ENCODE results near the gene VIM.

VIM gene

GRCh38 chr10:17209881-17210280 is 18.2 kb upstream of the VIM start:
- DNase-seq (ENCODE audit: low read depth in 2 of 2) = no peak

DNA sequence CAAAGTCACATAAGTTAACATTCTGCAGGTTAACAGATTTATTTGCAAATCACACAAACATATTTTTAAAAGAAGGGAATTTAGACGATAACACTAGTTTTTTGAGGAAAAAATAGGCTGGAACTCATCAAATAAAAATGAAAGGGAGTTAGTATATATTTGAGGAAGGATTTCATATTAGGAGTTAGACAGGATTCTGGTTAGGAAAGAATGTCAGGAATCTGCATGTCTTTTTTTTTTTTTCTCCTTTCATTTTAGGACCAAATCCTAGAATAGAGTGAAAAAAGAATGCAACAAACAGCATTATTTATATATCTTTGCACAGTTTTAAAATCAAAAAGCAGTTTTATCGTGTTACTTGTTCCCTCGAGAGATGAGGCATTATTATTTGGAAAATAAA is 17.7 kb upstream of the VIM start:
- DNase-seq (ENCODE audit: low read depth in 2 of 2) = no peak

- no peak for DNase-seq (ENCODE audit: low read depth in 2 of 2)
These were observed 15.2 kb upstream of the VIM start for GRCh38 chr10:17212802-17213221.

DNA sequence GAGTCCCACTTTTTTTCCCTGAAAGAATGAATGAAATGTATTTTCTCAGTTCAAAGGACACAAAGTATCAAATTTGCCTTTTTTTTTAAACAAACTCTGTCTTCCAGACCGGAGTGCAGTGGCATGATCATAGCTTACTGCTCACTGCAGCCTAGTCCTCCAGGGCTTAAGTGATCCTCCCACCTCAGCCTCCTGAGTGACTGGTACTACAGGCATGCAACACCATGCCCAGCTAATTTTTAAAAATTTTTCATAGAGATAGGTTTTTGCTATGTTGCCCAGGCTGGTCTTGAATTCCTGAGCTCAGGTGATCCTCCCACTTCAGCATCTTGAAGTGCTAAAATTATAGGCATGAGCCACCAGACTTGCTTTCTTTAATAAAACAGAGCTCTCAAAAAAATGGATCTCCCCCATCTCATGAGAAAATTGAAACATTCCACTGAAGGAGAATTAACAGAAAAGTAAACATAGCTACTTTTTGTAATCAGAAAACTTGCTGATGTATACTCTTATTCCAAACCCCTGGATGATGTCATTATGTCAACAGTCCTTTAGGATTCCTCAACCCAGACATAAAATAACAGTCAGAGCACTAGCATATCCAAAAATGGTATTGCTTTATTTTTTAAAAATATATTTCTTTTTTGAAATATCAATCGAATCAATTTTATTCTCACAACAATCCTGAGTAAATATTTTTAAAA is 14.2 kb upstream of the VIM start:
- DNase-seq (ENCODE audit: low read depth in 2 of 2) = no peak

DNA sequence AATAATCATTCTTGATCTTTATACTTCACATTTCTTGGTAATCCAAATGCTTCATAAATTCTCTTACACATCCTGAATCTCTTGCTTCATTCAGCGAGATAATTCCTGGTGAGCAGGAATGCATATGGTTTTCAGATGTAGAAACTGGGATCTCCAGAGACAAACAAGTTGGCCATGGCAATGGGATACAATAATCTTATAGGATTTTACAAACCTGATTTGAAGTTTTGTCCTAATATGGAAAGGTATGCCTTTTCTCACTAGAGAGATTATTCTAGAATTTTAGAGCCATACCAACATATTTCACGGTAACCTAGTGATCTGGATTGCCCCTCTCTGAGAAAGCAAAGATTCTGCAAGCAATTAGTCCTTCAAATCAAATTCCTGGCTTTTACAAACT is 13.5 kb upstream of the VIM start:
- DNase-seq (ENCODE audit: low read depth in 2 of 2) = no peak

- DNase-seq (ENCODE audit: low read depth in 2 of 2) = no peak
These were observed 12.9 kb upstream of the VIM start for GRCh38 chr10:17214971-17215781.

DNA sequence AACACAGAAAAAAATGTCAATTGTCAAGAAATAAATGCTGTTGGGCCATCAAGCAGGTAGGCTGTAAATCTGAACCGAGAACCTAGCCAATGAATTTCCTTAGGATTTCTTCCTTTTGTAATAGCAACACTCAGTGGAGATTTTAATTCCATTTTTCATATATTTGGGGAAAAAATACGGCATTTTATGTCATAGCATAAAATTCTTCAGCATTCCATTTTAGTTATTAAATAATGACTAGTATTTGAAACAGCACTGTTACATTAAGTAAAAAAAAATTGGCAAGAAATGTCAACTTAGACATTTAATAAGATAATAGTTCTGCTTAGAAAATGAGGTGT is 12.3 kb upstream of the VIM start:
- no peak for DNase-seq (ENCODE audit: low read depth in 2 of 2)

DNA sequence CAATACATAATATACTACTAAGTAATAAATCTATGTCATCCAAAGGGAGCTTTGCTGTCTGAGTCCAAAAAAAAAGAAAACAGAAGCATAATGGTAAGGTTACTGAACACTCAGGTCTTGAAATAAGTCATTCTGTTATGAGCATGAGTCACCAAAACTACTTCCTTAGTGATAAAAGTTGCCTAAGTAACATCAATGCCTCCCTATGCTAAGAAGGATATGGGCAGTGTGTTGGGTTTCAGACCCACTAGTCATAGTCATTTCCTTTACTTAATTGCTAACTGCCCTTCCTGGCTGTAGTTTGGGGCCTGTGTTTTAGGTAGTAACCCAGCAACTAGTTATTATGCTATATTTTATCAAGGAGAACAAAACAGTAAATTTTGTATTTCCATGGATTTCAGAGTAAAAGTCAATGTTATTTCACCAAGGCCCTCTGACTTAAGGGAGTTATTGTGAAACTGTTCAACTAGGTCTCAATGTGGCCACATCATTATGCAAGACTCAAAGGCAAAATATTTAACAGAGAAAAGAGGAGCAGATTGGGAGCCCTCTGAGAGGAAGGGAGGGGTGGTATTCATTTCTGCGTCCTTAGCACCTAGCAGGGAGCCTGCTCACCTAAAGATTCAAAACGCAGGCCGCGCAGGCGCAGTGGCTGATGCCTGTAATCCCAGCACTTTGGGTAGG is 11.7 kb upstream of the VIM start:
- no peak for DNase-seq (ENCODE audit: low read depth in 2 of 2)

GRCh38 chr10:17216901-17217395 is 11.1 kb upstream of the VIM start:
- no peak for DNase-seq (ENCODE audit: low read depth in 2 of 2)

- no peak for DNase-seq (ENCODE audit: low read depth in 2 of 2)
These were observed 10.3 kb upstream of the VIM start for GRCh38 chr10:17217631-17218232.

DNA sequence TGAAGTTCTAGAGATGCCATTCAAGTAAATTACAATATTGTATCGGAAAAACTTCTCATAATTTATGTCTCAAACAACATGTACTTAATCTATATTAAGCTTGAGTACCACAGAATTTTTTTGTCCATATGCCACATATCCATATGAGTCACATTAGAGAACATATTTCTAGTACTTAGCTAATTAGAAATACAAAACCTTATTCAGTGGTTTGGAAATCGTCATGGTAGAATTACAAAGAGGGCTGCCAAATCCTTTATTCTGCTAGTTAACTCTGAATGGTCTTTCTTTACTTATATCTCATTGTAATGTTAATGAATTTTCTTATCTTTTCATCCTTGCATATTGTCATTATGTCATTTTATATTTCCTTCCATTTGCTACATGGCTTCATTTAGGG is 9.0 kb upstream of the VIM start:
- DNase-seq (ENCODE audit: low read depth in 2 of 2) = no peak

DNA sequence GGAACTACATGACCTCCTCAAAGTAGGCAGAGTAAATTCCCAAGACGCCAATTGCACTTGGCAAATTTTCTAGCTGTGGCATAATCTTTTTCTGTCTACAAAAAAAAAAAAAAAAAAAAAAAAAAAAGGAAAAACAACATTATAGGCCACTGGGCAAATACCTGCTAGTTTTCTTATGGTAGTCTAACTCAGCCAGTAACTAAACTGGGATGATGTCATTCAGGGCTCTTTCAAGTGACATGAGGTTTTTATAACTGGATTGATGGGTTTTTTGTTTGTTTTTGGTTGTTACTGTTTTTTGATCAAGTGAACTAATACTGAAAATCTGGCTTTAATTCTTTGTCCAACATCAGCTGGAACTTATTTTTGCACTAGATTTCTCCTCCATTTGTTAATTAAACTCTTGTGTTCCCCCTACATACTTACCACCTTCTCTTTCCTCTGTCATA is 7.4 kb upstream of the VIM start:
- no peak for DNase-seq (ENCODE audit: low read depth in 2 of 2)

DNA sequence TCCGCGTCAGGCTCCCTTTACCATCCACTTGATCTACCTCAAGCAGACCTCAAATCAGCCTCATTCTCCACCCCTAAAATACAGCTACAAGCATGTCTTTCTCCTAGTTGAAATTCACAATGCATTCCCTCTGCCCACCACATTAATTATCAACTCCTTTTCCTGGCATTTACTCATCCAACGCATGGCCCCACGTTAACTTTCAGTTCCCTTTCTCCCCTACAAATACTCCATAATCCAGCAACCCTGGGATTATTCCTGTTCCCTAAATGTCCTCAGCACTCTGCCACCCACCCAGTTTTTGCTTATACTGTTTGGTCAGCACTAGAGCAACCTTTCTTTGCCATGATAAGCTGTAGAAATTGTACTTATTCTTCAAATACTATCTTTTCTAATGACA is 5.7 kb upstream of the VIM start:
- DNase-seq (ENCODE audit: low read depth in 2 of 2) = no peak

GRCh38 chr10:17225808-17226207 is 2.2 kb upstream of the VIM start:
- no peak for DNase-seq (ENCODE audit: low read depth in 2 of 2)

DNA sequence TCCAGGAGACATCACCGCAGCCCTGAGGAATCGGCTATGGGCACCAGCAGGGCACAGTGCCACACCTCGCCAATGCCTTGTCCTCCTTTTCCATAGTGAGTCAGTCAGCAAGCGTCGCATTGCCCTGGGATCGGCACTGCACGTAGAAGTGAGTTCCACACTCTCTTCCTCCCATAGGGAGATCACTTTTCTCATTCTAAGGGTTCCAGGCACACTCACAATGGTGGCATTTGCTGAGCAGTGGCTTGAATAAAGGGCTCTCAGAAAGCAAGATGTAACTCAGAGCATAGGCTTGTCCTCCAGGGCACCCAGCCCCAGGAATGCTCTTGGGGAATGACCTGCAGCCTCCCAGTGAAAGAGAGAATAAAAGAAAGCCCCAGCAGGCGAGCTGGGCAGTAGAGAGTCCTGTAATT is 1.1 kb upstream of the VIM start:
- DNase-seq (ENCODE audit: low read depth in 2 of 2) = no peak

GRCh38 chr10:17227367-17228090 is 512 bp upstream of the VIM start:
- DNase-seq (ENCODE audit: low read depth in 2 of 2) = no peak

DNA sequence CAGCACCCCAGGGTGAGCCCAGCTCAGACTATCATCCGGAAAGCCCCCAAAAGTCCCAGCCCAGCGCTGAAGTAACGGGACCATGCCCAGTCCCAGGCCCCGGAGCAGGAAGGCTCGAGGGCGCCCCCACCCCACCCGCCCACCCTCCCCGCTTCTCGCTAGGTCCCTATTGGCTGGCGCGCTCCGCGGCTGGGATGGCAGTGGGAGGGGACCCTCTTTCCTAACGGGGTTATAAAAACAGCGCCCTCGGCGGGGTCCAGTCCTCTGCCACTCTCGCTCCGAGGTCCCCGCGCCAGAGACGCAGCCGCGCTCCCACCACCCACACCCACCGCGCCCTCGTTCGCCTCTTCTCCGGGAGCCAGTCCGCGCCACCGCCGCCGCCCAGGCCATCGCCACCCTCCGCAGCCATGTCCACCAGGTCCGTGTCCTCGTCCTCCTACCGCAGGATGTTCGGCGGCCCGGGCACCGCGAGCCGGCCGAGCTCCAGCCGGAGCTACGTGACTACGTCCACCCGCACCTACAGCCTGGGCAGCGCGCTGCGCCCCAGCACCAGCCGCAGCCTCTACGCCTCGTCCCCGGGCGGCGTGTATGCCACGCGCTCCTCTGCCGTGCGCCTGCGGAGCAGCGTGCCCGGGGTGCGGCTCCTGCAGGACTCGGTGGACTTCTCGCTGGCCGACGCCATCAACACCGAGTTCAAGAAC is 1.1 kb downstream of the VIM start:
- DNase-seq (ENCODE audit: low read depth in 2 of 2) = peak; percentile 48 to 63

DNA sequence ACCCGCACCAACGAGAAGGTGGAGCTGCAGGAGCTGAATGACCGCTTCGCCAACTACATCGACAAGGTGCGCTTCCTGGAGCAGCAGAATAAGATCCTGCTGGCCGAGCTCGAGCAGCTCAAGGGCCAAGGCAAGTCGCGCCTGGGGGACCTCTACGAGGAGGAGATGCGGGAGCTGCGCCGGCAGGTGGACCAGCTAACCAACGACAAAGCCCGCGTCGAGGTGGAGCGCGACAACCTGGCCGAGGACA is 1.6 kb downstream of the VIM start:
- DNase-seq (ENCODE audit: low read depth in 2 of 2) = no peak

DNA sequence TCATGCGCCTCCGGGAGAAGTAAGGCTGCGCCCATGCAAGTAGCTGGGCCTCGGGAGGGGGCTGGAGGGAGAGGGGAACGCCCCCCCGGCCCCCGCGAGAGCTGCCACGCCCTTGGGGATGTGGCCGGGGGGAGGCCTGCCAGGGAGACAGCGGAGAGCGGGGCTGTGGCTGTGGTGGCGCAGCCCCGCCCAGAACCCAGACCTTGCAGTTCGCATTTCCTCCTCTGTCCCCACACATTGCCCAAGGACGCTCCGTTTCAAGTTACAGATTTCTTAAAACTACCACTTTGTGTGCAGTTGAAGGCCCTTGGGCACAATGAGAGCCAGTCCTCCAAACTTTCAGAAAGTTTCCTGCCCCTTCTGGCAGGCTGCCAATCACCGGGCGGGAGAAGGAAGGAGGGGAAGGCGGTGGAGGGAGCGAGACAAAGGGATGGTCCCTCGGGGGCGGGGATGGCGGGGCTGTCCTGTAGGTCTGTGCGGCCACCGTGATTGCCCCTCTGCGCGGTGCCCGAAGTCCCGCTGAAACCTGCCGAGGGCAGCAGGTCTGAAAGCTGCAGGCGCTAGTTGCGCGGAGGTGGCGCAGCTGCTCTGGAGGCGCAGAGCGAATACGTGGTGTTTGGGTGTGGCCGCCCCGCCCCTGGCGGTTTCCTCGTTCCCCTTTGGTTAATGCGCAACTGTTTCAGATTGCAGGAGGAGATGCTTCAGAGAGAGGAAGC is 2.1 kb downstream of the VIM start:
- peak; percentile 78 to 85 for DNase-seq (ENCODE audit: low read depth in 2 of 2)

DNA sequence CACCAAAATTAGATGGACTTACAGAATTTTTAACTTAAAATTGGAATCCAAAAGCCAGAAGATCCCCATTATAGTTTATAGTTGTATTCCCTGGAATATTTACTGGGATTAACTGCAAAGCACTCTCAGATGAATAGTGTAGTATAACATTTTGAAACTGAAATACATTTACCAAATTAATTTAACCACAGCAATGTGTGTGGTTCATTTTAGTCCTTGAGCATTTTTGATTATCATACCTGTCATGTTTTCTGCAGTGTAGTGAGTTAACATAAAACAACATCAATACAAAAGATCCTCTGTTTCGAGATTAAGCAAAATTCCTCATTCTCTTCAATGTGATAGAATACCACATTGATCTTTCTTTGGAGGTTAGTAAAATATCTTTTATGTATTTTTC is 3.7 kb downstream of the VIM start:
- DNase-seq (ENCODE audit: low read depth in 2 of 2) = no peak
